NCI-H1930 (cell line): Measurements from ENCODE around the gene HS3ST1.

Experiments used
- DNase-seq, 2 experiments: peaks; one replicate each; lab custom pipeline; 2025; lab: John Stamatoyannopoulos, UW

Gene HS3ST1

GRCh38 chr4:11431111-11431510 lies 2.4 kb upstream of the HS3ST1 start:
- no peak for DNase-seq

GRCh38 chr4:11430536-11430935 lies 1.8 kb upstream of the HS3ST1 start:
- DNase-seq, result no peak

GRCh38 chr4:11429699-11430045 lies 978 bp upstream of the HS3ST1 start:
- no peak for DNase-seq

GRCh38 chr4:11428899-11429698 lies 405 bp upstream of the HS3ST1 start:
- peak; percentile 41 to 47 for DNase-seq

GRCh38 chr4:11427121-11427996 lies 1.3 kb downstream of the HS3ST1 start:
- no peak for DNase-seq

GRCh38 chr4:11426731-11427120 lies 2.0 kb downstream of the HS3ST1 start:
- DNase-seq, result no peak

GRCh38 chr4:11426003-11426402 lies 2.7 kb downstream of the HS3ST1 start:
- DNase-seq, result no peak

GRCh38 chr4:11424856-11425255 lies 3.8 kb downstream of the HS3ST1 start:
- no peak for DNase-seq

- DNase-seq, result no peak
These were observed 4.7 kb downstream of the HS3ST1 start for GRCh38 chr4:11424000-11424399.

- no peak for DNase-seq
These were observed 5.2 kb downstream of the HS3ST1 start for GRCh38 chr4:11423465-11423864.

- no peak for DNase-seq
These were observed 7.6 kb downstream of the HS3ST1 start for GRCh38 chr4:11421116-11421515.

- no peak for DNase-seq
These were observed 8.4 kb downstream of the HS3ST1 start for GRCh38 chr4:11420327-11420726.

GRCh38 chr4:11418610-11419009 lies 10.1 kb downstream of the HS3ST1 start:
- no peak for DNase-seq

- DNase-seq, result no peak
These were observed 12.0 kb downstream of the HS3ST1 start for GRCh38 chr4:11416767-11417113.

GRCh38 chr4:11416071-11416766 lies 12.5 kb downstream of the HS3ST1 start:
- DNase-seq, result no peak

GRCh38 chr4:11415409-11416070 lies 13.2 kb downstream of the HS3ST1 start:
- no peak for DNase-seq

GRCh38 chr4:11412211-11412610 lies 16.5 kb downstream of the HS3ST1 start:
- no peak for DNase-seq

GRCh38 chr4:11409632-11410031 lies 19.1 kb downstream of the HS3ST1 start:
- DNase-seq, result no peak

GRCh38 chr4:11408233-11408967 lies 20.3 kb downstream of the HS3ST1 start:
- DNase-seq, result no peak

GRCh38 chr4:11407551-11407950 lies 21.1 kb downstream of the HS3ST1 start:
- DNase-seq, result no peak

GRCh38 chr4:11404431-11404830 lies 24.3 kb downstream of the HS3ST1 start:
- DNase-seq, result no peak

GRCh38 chr4:11402192-11402591 lies 26.5 kb downstream of the HS3ST1 start:
- DNase-seq, result no peak
